ENCODE results near the gene RSF1.

Gene RSF1

DNA sequence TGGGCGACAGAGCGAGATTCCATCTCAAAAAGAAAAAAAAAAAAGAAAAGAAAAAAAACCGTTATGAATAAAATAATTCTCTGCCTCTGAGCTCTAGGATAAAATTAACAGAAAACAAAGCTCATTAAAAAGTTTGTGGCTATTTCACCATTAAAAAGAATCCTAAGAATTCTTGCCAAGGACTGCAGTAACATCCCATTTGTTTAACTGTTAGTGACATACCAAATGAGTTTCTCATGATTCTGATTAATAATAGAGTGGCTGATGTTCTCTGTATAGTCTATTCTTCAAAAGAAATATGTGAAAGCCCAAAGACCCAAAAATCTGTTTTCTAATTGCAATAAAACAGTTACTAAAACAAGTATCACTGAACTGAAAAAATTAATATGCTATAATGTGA is 202.6 kb downstream of the RSF1 start:
- DNase-seq (ENCODE audit: low spot score), result no peak

DNA sequence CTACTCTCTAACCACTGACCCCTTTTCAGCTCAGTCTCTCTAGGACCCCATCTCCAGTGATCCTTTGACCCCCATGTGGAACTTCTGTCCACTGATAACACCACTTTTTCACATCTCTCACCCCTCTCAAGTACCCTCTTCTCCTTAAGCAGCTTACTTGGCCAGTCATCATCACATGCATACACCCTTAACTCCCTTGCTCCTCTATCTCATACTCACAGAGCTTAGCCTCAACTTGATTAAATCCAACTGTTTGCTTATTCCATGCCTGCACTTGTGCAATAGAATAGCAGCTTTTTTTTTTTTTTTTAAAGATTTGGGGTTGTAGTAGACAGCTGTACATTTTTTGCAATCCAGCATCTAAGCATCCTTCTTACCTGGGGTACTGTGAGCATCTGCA is 208.6 kb downstream of the RSF1 start:
- DNase-seq (ENCODE audit: low spot score), result no peak

Data from hematopoietic multipotent progenitor cell treated with erythropoietin and hydrocortisone succinate and interleukin-3 and kit ligand, for 15 days (in vitro differentiated cells).